Upper lobe of right lung (tissue), 1 donor: ENCODE results near the gene MRPS26. TPM values are rescaled to one million over a fixed set of nuclear protein-coding genes. Genes with fewer than 3 reads are reported as not detected.

ENCODE experiments used
- ATAC-seq: fragments of 200-7000 bp; cut with Tn5 transposase; one replicate; pipeline ENCODE4 v1.9.1; 2020; ENCODE audit warnings: mild to moderate bottlenecking, moderate library complexity
- DNase-seq: peaks from one replicate; pipeline ENCODE4 v3.0.0-alpha.2; 2020
- H3K27ac ChIP-seq: fragments of 200-600 bp; one replicate; pipeline ENCODE4 v1.8.0; 2022
- H3K27me3 ChIP-seq: fragments of 200-600 bp; one replicate; pipeline ENCODE4 v1.8.0; 2022; ENCODE audit warnings: mild to moderate bottlenecking
- H3K36me3 ChIP-seq: fragments of 200-600 bp; one replicate; pipeline ENCODE4 v1.8.0; 2022
- H3K4me1 ChIP-seq: fragments of 200-600 bp; one replicate; pipeline ENCODE4 v1.8.0; 2022
- H3K4me3 ChIP-seq: fragments of 200-600 bp; one replicate; pipeline ENCODE4 v1.8.0; 2022; ENCODE audit warnings: mild to moderate bottlenecking
- H3K9me3 ChIP-seq: fragments of 200-600 bp; one replicate; pipeline ENCODE4 v1.8.0; 2022
- CTCF ChIP-seq: fragments of 200-600 bp; IDR thresholded peaks from one replicate; pipeline ENCODE4 v1.8.0; 2022; ENCODE audit warnings: antibody characterized with exemption
- intact Hi-C: fragments of 100-400 bp; cut with DNase I; formaldehyde crosslinking; loops from one replicate; pipeline ENCODE4 v1.11.0; 2022
- long read RNA-seq: library from polyadenylated mRNA; unstranded; transcript quantifications from one replicate; pipeline ENCODE4 v2.0.0, GENCODE V29; 2021
- total RNA-seq: library from RNA; stranded (reverse); fragmentation: NEBNext Ultra II Directional; extraction: Animal tissue kit (Norgen Biotek cat#: 25700); gene quantifications from one replicate; pipeline ENCODE4 v1.2.1, GENCODE V29; 2021
- donor health status: DM: no; HTN: yes; CAD: no; lungs with severe emphysema.

MRPS26 gene
- 32.0 TPM for total RNA-seq
- long read RNA-seq, transcript MRPS26-201 (4 exons, 1,127 nt): major isoform, 47 of 59 reads
- long read RNA-seq, partial matches to known transcripts: 6 of 59 reads
- long read RNA-seq, other reads (novel, unspliced or antisense): 6 of 59 reads

- TF ChIP-seq CTCF: no peak
- ATAC-seq: peak; percentile 96
- intact Hi-C loops: no loop called here
Observed at GRCh38 chr20:3045816-3046676, at the start of gene MRPS26. MRPS26 (plus strand) TSS chr20:3046052; CDS start chr20:3046069, 17 bp downstream.

GRCh38 chr20:2998728-2999127, 47.1 kb upstream of the MRPS26 start:
- intact Hi-C loops: no loop called here
- ATAC-seq (no peak), DNase-seq (no peak)
- no peak for TF ChIP-seq CTCF
- Histone ChIP-seq H3K27me3 (no peaks in the 10 kb centered on the region), H3K4me3 (no peak overlapping the region), H3K36me3 (peaks cover 36% of the 10 kb centered on the region), H3K9me3 (no peaks in the 10 kb centered on the region), H3K27ac (no peak overlapping the region), H3K4me1 (no peaks in the 10 kb centered on the region)

More at GRCh38 chr20:3045816-3046676, at the start of gene MRPS26:
- peaks cover 30% of the 10 kb centered on the region for H3K36me3 ChIP-seq
- no peaks in the 10 kb centered on the region for H3K9me3 ChIP-seq
- no peaks in the 10 kb centered on the region for H3K27me3 ChIP-seq
- peak; percentile 97 for DNase-seq
- H3K27ac ChIP-seq: peak within 1 kb of the TSS; percentile 90
- H3K4me1 ChIP-seq: peaks cover 15% of the 10 kb centered on the region
- H3K4me3 ChIP-seq: peak within 1 kb of the TSS; percentile 90

DNA sequence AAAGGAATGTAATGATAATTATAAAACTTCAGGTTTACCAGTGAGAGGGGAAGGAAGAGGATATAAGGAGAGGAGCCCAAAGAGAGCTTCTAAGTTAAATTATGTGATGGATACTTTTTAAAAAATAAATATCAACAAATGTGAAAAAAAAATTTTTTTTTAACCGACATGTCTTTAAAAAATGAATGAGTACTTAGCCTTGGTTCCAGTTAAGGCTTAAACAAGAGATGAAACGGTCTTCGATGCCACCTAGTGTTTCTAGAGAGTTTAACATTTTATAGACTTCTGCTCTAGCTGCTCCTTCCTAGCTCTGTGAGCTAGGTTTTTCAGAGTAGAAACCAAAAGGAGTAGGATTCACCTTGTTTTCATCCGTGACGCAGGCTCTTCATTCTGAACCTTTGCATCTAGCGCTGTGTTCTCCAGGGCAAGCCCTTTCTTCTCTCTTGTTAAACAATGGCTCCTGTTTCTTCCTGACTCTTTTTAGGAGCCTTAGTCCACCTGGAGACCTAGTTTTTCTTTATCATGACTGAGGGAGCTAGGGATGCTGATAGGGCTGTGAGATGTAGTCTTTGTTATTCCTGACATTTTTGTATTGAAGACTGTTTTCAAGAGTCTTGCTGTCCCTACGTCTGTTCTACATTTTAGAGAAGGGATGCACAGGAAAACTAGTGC, 44.9 kb upstream of the MRPS26 start:
- Histone ChIP-seq H3K4me3 (no peak overlapping the region), H3K9me3 (no peaks in the 10 kb centered on the region), H3K27me3 (no peaks in the 10 kb centered on the region), H3K27ac (no peak overlapping the region), H3K4me1 (no peaks in the 10 kb centered on the region), H3K36me3 (peaks cover 29% of the 10 kb centered on the region)
- DNase-seq: no peak
- peak; percentile 84 for ATAC-seq
- peak; percentile 58 for TF ChIP-seq CTCF
- intact Hi-C loops: no loop called here

GRCh38 chr20:3003416-3003815, 42.4 kb upstream of the MRPS26 start:
- H3K36me3 ChIP-seq: peaks cover 47% of the 10 kb centered on the region
- H3K4me3 ChIP-seq: no peak overlapping the region
- intact Hi-C loops: no loop called here
- no peak overlapping the region for H3K27ac ChIP-seq
- TF ChIP-seq CTCF: no peak
- no peaks in the 10 kb centered on the region for H3K9me3 ChIP-seq
- no peak for DNase-seq
- H3K4me1 ChIP-seq: no peaks in the 10 kb centered on the region
- ATAC-seq: no peak
- no peaks in the 10 kb centered on the region for H3K27me3 ChIP-seq

GRCh38 chr20:3010985-3011723, 34.7 kb upstream of the MRPS26 start:
- Histone ChIP-seq H3K4me1 (no peaks in the 10 kb centered on the region), H3K9me3 (no peaks in the 10 kb centered on the region), H3K4me3 (no peak overlapping the region), H3K27ac (no peak overlapping the region), H3K27me3 (no peaks in the 10 kb centered on the region), H3K36me3 (peaks cover 50% of the 10 kb centered on the region)
- ATAC-seq: no peak
- no peak for DNase-seq
- intact Hi-C loops: no loop called here
- no peak for TF ChIP-seq CTCF
